ENCODE results near the gene ADGRV1. TPM values are rescaled to one million over a fixed set of nuclear protein-coding genes. Genes with fewer than 3 reads are reported as not detected.

The ADGRV1 gene
- polyA plus RNA-seq, 1 of the 3 experiments (the other 2 are of a cell fraction), result 0.23 TPM

DNA sequence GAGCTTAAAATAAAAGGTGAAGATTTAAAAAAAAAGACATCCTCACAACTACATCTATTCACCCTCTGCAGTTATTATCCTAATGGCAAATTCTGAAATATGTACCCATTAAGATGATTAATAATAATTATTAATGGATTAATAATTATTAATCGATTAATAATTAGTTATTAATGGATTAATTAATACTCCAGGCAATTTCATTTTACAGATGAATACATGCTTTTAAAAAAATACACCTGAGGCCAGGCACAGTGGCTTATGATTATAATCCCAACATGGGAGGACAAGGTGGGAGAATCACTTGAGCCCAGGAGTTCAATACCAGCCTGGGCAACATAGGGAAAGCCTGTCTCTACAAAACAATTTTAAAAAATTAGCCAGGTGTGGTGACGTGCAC is 642.1 kb downstream of the ADGRV1 start:
- Histone ChIP-seq H3K9me3 (no peaks in the 10 kb centered on the region), H3K4me3 (ENCODE audit: low read depth in 2 of 2, low read length in 1 of 2) (no peak overlapping the region), H3K4me2 (no peak overlapping the region), H3K4me1 (ENCODE audit: control insufficient read depth in 1 of 2, insufficient read depth in 2 of 2, low read depth in 1 of 2, low read length in 1 of 2) (no peaks in the 10 kb centered on the region), H2AFZ (ENCODE audit: low read depth) (no peak overlapping the region), H3K36me3 (replicated peaks in 1 of 2; ENCODE audit: control insufficient read depth in 1 of 2, insufficient read depth in 2 of 2, low read length in 1 of 2) (no peaks in the 10 kb centered on the region), H3K9ac (no peak overlapping the region), H3K27me3 (ENCODE audit: insufficient read depth) (no peaks in the 10 kb centered on the region), H3K9me2 (no peaks in the 10 kb centered on the region), H4K20me1 (ENCODE audit: insufficient read depth) (no peaks in the 10 kb centered on the region), H3K27ac (ENCODE audit: low read depth in 2 of 2, low read length in 1 of 2) (no peak overlapping the region), H3F3A (replicated peaks; ENCODE audit: insufficient read depth) (no peaks in the 10 kb centered on the region), H3K79me2 (ENCODE audit: insufficient read depth) (no peaks in the 10 kb centered on the region)
- POLR2A ChIA-PET, result no interaction called here
- TF ChIP-seq MEF2A (IDR thresholded peaks at IDR 0.05; ENCODE audit: borderline replicate concordance, low read depth) (no peak), USF1 (IDR thresholded peaks at IDR 0.05; ENCODE audit: borderline replicate concordance, low read depth) (no peak), USF2 (IDR thresholded peaks at IDR 0.05; ENCODE audit: borderline replicate concordance, low read depth, low read length) (no peak), TCF12 (IDR thresholded peaks at IDR 0.05) (no peak), YY1 (IDR thresholded peaks at IDR 0.05; ENCODE audit: low read depth) (no peak), GABPA (IDR thresholded peaks at IDR 0.05; ENCODE audit: low read depth) (no peak), FOXM1 (IDR thresholded peaks at IDR 0.05; ENCODE audit: low read depth) (no peak)
- TF ChIP-seq, protein P1, sequence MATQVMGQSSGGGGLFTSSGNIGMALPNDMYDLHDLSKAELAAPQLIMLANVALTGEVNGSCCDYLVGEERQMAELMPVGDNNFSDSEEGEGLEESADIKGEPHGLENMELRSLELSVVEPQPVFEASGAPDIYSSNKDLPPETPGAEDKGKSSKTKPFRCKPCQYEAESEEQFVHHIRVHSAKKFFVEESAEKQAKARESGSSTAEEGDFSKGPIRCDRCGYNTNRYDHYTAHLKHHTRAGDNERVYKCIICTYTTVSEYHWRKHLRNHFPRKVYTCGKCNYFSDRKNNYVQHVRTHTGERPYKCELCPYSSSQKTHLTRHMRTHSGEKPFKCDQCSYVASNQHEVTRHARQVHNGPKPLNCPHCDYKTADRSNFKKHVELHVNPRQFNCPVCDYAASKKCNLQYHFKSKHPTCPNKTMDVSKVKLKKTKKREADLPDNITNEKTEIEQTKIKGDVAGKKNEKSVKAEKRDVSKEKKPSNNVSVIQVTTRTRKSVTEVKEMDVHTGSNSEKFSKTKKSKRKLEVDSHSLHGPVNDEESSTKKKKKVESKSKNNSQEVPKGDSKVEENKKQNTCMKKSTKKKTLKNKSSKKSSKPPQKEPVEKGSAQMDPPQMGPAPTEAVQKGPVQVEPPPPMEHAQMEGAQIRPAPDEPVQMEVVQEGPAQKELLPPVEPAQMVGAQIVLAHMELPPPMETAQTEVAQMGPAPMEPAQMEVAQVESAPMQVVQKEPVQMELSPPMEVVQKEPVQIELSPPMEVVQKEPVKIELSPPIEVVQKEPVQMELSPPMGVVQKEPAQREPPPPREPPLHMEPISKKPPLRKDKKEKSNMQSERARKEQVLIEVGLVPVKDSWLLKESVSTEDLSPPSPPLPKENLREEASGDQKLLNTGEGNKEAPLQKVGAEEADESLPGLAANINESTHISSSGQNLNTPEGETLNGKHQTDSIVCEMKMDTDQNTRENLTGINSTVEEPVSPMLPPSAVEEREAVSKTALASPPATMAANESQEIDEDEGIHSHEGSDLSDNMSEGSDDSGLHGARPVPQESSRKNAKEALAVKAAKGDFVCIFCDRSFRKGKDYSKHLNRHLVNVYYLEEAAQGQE (IDR thresholded peaks at IDR 0.05; ENCODE audit: low read depth, low read length), result no peak
- TF ChIP-seq, protein P2, sequence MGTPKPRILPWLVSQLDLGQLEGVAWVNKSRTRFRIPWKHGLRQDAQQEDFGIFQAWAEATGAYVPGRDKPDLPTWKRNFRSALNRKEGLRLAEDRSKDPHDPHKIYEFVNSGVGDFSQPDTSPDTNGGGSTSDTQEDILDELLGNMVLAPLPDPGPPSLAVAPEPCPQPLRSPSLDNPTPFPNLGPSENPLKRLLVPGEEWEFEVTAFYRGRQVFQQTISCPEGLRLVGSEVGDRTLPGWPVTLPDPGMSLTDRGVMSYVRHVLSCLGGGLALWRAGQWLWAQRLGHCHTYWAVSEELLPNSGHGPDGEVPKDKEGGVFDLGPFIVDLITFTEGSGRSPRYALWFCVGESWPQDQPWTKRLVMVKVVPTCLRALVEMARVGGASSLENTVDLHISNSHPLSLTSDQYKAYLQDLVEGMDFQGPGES (IDR thresholded peaks at IDR 0.05; ENCODE audit: low read depth, low read length), result no peak
- TF ChIP-seq, protein P3, sequence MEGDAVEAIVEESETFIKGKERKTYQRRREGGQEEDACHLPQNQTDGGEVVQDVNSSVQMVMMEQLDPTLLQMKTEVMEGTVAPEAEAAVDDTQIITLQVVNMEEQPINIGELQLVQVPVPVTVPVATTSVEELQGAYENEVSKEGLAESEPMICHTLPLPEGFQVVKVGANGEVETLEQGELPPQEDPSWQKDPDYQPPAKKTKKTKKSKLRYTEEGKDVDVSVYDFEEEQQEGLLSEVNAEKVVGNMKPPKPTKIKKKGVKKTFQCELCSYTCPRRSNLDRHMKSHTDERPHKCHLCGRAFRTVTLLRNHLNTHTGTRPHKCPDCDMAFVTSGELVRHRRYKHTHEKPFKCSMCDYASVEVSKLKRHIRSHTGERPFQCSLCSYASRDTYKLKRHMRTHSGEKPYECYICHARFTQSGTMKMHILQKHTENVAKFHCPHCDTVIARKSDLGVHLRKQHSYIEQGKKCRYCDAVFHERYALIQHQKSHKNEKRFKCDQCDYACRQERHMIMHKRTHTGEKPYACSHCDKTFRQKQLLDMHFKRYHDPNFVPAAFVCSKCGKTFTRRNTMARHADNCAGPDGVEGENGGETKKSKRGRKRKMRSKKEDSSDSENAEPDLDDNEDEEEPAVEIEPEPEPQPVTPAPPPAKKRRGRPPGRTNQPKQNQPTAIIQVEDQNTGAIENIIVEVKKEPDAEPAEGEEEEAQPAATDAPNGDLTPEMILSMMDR (IDR thresholded peaks at IDR 0.05), result no peak
- DNase-seq, result no peak
- 56% methylated on average over 2 of the region's 2 CpGs for WGBS (ENCODE audit: low lambda C conversion rate)
- CTCF ChIA-PET, result no interaction called here

Measured in SK-N-SH (cell line).